OCI-LY3 (cell line): Measurements from ENCODE around the gene STPG1.

Experiments
- CTCF ChIP-seq: fragments of 200-600, 300-600 bp; sonication (generic); IDR thresholded peaks from 2 replicates; pipeline ENCODE4 v1.5.1; 2014; ENCODE audit warnings: antibody characterized with exemption, low read length, low read depth
- EZH2phosphoT487 ChIP-seq: fragments of 200-600 bp; shearing (Covaris generic); IDR thresholded peaks from 2 replicates; pipeline ENCODE4 v1.6.1; 2018; ENCODE audit warnings: antibody characterized with exemption, mixed run types, low read depth

GRCh38 chr1:24311741-24312140, 101.8 kb downstream of the STPG1 start:
- TF ChIP-seq CTCF (no peak), EZH2phosphoT487 (no peak)
